Measurements from ENCODE around the gene TSC2.

Gene TSC2

DNA sequence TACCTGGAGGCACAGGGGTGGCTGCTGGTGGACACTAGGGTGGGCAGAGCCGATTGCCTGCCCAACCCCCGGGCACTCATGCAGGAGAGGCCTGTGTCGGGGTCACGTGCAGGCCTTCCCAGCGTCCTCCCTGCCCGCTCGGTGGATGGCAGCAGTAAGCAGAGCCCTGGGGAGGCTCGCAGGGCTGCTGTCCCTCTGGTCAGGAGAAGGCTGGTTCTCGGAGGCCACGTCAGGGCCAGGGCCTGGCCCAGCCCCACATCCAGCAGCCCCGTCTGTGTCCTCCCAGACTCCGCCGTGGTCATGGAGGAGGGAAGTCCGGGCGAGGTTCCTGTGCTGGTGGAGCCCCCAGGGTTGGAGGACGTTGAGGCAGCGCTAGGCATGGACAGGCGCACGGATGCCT, 35.6 kb downstream of the TSC2 start:
- in situ Hi-C loops (cut with MboI; ENCODE audit: low sequenced_read_pairs) = no loop called here

DNA sequence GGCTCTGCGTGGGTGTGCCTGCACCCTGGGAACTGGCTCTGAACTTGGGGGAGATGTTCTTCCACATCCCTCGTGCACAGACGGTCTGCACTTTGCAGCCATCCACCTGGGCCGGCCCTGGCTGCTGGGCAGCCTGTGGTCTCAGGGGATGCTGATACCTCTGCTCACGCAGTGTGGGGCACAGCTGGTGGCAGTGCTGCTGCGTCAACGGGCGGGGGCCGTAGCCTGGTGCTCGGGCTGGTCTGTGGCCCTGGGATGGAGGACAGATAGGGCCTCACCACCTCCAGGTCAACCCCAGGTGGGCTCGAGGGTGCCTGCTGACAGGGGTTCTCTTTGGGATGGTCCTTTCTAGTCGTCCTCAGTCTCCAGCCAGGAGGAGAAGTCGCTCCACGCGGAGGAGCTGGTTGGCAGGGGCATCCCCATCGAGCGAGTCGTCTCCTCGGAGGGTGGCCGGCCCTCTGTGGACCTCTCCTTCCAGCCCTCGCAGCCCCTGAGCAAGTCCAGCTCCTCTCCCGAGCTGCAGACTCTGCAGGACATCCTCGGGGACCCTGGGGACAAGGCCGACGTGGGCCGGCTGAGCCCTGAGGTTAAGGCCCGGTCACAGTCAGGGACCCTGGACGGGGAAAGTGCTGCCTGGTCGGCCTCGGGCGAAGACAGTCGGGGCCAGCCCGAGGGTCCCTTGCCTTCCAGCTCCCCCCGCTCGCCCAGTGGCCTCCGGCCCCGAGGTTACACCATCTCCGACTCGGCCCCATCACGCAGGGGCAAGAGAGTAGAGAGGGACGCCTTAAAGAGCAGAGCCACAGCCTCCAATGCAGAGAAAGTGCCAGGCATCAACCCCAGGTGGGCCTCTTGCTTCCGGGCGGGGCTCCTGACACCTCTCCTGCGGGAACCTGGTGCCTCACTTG, 36.3 kb downstream of the TSC2 start:
- in situ Hi-C loops (cut with MboI; ENCODE audit: low sequenced_read_pairs) = no loop called here

DNA sequence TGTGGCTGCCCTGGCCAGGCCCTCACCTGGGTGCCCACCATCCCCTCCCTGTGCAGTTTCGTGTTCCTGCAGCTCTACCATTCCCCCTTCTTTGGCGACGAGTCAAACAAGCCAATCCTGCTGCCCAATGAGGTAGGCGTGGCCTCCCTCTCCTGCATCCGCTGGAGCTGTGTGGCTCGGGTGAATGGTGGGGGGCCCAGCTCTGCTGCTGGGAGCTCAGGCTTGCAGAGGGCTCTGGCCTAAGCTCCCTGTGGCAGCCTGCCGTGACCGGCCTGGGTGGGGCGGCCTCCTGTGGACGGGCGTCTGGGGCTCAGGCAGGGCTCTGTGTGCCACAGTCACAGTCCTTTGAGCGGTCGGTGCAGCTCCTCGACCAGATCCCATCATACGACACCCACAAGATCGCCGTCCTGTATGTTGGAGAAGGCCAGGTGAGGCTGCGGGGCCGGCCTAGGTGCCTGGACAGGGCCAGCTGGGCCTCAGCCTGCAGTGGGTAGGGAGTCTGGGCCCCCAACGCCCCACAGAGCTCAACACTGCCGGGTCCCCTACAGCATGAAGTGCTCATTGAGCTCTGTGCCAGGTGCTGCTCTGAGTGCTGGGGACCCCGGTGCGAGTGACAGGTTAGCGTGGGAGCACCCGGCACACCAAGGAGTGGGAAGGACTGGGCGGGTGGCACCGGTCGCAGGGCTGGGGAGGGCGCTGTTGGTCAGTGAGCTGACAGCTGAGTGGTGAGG, 37.3 kb downstream of the TSC2 start:
- in situ Hi-C loops (cut with MboI; ENCODE audit: low sequenced_read_pairs) = no loop called here

DNA sequence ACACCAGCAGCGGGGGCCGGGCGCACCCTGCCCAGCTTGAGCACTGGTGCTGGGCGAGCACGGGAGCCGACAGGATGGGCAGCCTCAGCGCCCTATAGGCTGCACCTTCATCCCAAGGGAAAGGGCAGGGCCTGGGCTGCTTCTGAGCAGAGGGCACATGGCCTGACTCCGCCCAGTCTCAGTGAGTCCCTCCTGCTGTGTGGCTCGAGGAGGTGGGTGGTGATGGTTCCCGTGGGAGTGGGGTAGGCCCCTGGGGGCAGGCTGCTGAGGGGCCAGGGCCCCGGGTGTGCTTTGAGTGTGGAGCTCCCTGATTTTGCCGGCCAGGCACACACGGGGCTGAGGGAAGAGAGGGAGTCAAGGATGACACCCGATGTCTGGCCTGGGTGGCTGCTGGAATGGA, 37.9 kb downstream of the TSC2 start:
- in situ Hi-C loops (cut with MboI; ENCODE audit: low sequenced_read_pairs) = no loop called here

DNA sequence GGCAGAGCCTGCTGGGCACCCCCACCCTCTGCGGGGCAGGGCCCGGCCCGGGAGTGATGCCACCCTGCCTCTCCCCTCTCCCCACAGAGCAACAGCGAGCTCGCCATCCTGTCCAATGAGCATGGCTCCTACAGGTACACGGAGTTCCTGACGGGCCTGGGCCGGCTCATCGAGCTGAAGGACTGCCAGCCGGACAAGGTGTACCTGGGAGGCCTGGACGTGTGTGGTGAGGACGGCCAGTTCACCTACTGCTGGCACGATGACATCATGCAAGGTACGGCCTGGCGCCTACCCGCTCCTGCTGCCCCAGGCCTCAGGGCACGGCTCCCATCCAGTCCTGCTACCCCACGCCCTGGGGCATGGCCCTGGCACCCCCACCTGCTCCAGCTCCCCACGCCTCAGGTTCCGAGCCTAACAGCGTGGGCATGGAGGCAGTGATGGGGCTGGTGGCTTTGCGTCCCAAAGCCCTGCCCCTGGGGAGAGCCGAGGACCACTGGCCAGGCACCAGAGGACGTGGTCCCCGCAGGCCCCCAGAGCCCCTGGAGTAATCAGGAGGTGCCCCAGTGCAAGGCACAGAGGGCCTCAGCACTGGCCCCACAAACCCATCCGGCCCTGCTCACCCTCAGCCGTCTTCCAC, 38.4 kb downstream of the TSC2 start:
- in situ Hi-C loops (cut with MboI; ENCODE audit: low sequenced_read_pairs) = no loop called here

DNA sequence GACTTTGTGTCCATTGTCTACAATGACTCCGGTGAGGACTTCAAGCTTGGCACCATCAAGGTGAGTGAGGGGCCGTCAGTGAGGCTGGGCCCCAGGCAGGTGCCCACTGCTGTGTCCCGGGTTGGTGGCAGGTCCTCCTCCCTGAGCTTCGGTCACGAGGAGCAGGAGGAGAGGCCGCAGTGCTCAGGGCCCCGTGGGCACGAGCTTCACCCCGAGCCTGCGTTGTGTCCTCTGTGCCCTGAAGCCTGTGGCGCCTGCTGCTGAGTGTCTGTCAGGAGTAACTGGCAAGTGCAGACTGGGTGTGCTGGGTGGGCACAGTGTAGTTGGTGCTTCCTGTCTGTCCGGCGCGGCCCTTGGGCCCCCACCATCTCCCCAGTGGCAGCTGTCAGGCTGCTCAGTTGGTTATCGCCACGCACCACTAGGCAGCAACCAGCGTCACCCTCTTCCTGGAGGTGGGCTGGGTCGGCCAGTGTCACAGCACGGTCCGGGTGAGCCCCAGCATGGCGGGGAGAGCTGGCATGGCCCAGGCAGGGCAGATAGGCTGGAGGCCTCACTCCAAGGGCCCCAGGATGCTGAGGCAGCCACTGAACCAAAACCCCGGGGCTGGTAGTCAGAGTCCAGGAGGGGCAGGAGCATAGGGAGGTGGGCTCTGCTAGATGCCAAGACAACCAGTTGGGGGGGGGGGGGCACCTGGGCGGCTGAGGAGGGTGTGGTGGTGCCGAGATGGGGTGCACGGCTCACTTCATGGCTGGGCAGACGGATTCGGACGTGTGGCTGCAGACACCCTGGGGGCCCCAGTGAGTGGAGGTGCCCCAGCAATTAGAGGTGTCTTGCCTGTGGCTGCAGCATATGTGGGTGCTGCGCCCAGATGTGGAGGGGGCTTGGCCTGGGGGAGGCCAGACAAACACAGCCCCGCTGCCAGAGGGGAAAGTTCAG, 39.3 kb downstream of the TSC2 start:
- in situ Hi-C loops (cut with MboI; ENCODE audit: low sequenced_read_pairs) = no loop called here

DNA sequence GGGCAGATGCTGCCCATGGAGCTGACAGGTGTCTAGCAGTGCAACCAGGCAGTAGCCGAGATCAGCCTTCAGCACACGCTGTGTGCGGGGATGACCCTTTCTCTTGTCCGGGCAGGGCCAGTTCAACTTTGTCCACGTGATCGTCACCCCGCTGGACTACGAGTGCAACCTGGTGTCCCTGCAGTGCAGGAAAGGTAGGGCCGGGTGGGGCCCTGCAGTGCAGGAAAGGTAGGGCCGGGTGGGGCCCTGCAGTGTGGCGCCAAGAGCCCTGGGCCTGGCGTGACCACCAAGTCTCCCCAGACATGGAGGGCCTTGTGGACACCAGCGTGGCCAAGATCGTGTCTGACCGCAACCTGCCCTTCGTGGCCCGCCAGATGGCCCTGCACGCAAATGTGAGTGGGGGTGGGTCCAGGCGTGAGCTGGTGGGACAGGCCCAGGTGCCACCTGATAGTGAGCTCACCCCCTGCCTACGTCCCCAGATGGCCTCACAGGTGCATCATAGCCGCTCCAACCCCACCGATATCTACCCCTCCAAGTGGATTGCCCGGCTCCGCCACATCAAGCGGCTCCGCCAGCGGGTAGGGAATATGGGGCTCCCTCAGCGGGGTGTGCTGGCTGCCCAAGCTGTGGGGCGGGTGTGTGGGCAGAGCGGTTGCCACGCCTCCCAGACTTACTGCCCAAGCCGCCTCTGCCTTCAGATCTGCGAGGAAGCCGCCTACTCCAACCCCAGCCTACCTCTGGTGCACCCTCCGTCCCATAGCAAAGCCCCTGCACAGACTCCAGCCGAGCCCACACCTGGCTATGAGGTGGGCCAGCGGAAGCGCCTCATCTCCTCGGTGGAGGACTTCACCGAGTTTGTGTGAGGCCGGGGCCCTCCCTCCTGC, 40.2 kb downstream of the TSC2 start:
- in situ Hi-C loops (cut with MboI; ENCODE audit: low sequenced_read_pairs) = no loop called here

DNA sequence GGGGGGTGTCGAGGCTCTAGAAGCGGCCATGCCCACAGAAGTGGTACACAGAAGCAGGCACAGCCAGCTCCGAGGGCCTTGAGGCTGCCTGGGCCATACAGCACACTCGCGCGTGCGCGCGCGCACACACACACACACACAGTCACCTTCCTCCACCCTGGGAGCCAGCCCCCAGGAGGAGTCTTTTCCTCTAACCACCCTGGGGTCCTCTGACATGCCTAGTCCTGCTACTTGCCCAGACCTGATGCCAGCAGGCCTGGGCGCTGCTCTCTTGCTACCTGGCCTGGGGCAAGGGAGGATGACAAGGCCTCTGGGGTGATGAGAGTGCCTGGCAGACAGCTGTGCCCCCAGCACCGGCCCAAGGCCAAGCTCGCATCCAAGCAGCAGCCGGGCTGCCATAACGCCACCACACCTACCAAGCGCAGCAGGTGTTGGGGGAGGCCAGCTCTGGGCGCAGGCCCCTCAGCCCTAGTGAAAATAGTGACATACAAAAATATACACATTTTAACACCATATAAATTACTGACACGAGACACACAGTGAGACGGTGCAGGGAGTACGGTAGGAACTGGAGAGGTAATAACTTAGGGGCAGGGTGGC, 41.1 kb downstream of the TSC2 start:
- in situ Hi-C loops (cut with MboI; ENCODE audit: low sequenced_read_pairs) = no loop called here

DNA sequence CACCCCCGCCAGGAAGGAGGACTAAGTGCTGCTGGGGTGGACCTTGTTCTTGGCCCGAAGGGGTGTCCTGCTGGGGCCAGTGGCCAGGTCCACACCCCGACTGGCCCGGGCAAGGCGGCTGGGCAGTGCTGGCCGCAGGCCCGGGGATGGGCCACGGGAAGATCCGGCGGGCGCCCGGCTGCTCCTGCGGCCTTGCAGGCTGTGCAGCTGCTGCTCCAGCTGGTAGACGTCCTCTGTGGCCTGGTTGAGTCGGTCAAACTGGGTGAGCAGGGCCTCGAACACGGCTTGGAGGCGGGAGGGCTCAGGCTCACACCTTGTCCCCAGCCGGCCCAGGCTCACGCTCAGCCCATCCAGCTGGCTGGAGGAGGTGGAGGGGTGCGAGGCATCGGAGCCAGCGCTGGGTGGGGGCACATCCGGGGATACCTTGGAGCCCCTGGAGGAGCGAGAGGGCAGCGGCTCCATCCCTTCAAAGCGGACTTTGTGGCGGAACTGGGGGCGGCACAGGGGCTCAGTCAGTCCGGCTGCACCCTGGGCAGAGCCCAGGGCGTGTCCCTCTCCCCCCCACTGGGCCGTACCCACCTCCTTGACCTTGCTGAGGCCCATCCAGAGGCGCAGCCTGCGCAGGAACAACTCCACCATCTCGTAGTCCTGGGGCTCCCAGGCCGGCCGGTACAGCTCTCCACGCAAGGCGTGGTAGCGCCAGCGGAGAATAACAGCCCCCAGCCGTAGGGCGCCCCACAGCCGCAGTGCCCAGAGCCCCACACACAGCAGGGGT, 42.1 kb downstream of the TSC2 start:
- in situ Hi-C loops (cut with MboI; ENCODE audit: low sequenced_read_pairs) = no loop called here

DNA sequence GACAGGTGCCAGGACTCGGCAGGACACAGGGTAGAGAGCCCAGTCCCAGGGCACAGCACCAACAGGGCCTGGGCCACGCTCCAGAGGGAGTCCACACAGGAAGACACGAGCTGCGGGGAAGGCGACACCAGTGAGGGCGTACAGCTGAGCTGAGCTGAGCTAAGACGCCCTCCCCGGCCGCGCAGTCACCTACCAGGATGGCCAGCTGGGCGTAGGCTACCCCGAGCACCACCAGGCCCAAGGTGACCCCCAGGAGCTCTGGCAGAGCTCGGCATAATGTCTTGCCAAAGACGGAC, 42.6 kb downstream of the TSC2 start:
- in situ Hi-C loops (cut with MboI; ENCODE audit: low sequenced_read_pairs) = no loop called here

DNA sequence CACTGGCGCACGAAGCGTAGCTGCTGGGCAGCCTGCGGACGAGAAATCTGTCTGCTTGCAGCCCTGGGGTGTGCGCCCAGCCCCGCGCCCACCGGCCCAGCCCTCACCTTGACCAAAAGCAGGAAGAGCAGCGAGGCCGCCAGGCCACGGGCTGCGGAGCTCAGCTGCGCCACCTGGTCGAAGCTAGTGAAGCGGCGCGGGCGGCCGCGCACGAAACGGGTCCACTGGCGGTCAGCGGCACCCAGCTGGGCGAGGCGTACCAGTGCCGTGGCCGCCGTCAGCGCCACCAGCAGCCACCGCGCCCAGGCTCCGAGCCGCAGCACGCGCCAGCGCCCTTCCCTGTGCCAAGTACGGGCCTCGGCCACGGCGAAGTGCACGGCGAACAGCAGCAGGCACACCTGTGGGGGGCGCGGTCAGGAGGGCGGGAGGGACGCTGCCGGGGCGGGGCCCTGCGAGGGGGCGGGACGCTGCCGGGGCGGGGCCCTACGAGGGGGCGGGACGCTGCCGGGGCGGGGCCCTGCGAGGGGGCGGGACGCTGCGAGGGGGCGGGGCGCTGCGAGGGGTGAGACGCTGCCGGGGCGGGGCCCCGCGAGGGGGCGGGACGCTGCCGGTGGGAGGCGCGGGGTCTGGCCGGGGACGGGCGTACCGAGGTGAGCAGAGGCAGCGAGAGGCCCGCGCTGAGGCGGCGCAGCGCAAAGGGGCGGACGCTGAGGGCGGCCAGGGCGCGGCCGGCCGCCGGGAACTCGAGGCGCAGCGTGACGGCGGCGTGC, 43.2 kb downstream of the TSC2 start:
- in situ Hi-C loops (cut with MboI; ENCODE audit: low sequenced_read_pairs) = no loop called here

DNA sequence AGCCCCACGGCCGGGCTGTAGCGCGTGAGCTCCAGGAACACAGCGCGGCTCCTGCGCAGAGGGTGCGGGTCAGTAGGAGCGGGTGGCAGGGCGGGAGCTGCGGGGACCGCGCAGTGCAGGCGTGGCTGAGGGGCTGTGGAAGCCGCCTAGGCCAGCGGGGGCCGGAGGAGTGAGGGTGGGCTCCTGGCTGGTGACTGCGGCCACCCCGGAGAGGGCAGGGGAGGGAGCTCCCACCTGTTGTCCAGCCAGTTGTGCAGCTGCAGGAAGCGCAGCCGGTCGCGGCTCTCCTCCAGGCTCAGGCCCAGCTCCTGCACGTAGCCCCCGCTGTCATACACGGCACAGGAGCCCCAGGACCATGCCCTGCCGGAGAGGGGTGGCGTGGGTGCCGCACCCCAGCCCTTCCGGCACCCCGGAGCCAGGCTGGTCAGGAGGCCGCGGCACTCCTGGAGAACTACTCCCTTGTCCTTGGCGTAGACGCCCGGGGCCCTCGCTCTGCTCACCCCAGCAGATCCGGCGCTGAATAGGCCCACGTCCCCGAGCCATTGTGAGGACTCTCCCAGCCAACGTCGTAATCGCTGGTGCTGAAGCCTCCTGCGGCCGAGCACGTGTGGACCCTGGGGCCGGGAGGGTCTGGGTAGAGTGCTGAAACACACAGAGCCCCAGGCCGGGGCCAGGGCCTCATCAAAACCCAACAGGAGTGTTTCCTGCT, 43.9 kb downstream of the TSC2 start:
- in situ Hi-C loops (cut with MboI; ENCODE audit: low sequenced_read_pairs) = no loop called here

DNA sequence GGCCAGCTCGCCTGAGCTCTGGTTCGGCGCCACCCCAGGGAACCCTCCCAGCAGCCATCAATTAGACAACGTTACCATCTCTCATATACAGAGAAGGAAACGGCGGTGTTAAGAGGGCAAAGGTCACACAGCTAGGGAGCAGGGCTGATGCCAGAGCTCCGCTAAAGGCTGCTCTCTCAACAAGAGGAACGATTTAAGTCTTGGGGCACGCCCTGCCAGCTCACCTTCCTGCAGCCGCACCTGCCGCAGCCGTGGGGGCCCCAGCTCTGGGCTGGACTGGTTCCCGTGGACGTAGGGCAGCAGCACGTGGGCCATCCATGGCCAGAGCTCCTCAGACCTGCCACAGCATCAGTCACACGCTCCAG, 44.5 kb downstream of the TSC2 start:
- in situ Hi-C loops (cut with MboI; ENCODE audit: low sequenced_read_pairs) = no loop called here

DNA sequence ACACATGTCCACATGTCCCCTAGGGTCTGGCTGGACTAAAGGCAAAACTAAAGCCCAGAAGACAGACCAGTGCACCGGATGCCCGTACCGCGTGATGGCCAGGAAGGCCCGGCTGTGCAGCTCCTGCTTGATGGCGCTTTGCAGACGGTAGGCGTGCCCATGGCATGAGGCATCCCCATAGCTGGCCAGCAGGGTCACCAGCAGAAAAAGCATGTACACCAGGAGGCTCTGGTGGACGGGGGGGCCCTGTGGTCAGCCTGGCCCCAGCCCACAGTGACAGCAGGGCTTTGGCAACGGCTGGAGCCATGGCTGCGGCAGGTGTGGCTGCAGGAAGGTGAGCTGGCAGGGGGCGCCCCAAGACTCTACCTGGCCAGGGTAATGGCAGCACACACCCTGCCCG, 45.1 kb downstream of the TSC2 start:
- in situ Hi-C loops (cut with MboI; ENCODE audit: low sequenced_read_pairs) = no loop called here

DNA sequence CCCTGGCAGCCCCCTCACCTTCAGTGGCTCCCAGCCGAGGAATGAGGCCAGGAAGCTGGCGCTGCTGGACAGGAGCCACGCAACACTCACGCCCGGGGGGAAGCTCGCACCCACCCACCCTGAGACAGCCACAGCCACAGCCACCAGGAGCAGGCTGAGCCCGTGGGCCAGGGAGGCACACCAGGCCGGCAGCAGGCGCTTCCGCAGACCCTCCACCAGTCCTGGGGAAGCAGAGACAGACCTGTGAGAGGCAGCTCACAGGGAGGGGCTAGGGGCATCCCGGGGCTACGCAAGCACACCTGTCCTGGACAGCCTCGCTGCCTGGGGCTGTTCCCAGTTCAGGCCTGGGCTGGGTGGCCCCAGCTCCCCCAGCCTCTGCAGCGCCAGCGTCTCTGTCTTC, 46.0 kb downstream of the TSC2 start:
- in situ Hi-C loops (cut with MboI; ENCODE audit: low sequenced_read_pairs) = no loop called here

DNA sequence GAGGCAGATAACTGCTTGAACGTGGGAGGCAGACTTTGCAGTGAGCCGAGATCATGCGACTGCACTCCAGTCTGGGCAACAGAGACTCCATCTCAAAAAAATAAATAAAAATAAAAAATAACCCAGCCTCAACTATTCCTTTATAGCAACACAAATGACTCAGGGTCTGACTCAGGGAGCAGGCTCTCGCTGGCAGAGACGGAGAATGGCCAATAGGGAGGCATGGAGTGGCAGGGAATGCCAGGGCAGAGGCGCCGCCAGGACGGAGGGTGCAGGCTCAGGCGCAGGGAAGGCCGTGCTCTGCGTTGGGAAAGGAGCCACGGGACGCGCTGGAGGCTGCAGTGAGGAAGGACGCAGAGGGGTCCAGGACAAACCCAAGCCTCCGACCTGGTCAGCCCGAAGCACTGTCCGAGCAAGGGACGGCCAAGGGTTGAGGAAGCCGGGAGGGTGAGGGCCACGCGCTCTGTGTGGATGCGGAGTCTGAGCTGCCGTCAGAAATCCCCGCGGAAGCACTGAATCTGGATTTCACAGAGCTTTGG, 47.6 kb downstream of the TSC2 start:
- in situ Hi-C loops (cut with MboI; ENCODE audit: low sequenced_read_pairs) = no loop called here

DNA sequence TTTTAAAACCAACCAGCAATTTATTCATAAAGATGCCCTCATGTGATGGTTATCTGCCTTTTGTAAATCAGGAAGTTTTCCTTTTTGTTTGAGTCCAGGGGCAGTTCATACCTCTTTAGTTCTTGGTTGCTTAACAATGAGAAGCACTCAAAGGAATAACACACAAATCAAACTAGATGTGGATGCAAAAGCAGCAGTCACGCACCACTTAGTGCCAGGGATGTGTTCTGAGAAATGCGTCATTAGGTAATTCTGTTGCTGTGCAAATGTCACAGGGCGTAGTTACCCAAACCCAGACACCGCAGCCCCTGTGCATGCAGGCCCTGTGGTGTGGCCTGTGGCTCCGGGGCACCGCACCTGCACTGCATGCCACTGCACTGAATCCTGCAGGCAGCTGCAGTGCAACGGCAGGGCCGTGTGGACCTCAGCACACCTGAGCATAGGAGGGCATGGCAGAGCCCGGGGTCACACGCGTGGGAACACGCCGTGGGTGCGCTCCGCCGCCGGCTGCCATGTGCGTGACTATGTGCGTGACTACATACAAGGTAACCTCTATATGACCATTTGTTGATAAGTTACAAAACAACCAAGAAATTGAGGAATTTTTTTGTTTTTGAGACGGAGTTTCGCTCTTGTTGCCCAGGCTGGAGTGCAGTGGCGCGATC, 48.3 kb downstream of the TSC2 start:
- in situ Hi-C loops (cut with MboI; ENCODE audit: low sequenced_read_pairs) = no loop called here
